NCI-H2171 treated with DMSO at 0.1 percent for 48 hours (cell line): ENCODE results near the gene DPYSL3.

Source experiments
- DNase-seq: peaks from one replicate; lab custom pipeline; 2025; lab: John Stamatoyannopoulos, UW

DPYSL3 gene

DNA sequence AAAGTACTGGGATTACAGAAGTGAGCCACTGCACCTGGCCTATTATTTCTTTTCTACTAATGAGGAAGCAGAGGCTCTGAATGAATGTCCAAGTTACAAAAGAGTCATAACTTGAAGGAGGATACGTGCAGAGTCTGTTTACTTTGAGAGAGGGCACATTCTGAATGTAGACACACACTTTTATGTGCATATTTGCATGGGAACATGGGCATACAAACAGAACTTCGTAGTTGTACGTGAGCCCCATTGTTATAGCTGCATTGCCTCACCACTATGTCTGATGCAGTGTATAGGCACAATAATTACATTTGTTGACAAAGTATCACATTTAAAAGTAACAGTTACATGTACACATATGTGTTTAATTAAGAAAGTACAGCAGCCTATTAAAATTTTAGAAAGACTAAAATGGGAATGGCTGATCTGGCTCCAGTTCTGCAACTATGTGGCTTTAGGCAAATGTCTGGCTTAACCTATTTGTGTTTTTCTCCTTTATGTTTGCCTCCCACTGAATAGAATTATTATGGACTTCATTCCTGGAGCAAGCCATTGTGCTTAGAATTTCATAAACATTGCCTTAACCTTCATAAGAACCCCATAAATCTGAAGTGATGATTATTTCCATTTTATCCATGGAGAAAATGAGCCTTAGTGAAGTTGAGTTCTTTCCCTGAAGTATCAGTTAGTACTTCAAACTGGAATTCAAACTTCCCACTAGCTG, 3.0 kb upstream of the DPYSL3 start:
- DNase-seq, result no peak

DNA sequence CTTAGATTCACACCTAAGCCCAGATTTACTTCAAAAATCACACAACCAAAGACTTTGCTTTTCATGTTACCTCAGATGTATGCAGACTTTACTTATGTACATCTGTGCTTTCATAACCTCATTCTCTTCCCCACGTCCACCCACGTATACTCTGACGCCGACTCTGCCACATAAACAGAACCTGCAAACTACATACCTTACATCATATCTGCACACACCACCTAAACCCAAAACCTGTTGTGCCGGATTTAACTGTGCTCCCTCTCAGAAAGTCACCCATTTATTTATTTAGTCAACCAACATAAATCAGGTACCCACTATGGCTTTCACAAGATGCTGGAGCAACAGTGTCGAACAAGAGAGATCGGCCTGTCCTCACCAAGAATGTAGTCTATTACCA, 1.0 kb upstream of the DPYSL3 start:
- DNase-seq, result no peak

DNA sequence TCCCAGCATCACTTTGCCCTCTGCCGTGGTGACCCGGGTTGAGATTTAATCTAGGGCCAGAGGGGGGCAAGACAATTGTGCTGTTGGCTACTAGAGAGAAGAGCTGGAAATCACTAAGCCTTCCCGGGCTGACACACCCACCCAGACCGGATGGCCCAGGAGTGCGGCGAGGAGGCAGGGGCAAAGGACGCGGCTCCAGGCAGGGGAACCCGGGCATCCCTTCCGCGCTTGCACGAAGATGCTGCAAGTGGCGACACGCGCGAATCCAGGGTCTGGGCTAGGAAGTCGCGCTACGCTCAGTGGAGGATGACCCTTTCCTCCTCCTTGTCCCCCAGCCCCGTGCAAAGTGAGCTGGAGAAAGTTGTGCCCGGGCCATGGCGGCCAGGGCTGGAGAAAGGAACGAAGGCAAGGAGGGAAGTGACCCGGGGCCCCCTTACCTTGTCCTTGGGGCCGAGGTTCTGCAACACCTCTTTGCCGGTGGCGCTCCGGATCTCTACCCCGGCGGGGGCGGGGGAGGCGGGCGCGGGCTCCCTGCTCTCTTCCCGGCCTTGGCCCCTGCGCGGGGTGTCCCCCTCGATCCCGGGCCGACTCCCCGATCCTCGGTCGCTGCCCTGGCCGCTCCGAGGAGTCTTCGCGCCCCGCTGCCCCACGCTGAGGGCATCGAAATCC, 693 bp downstream of the DPYSL3 start:
- peak; percentile 12 for DNase-seq

DNA sequence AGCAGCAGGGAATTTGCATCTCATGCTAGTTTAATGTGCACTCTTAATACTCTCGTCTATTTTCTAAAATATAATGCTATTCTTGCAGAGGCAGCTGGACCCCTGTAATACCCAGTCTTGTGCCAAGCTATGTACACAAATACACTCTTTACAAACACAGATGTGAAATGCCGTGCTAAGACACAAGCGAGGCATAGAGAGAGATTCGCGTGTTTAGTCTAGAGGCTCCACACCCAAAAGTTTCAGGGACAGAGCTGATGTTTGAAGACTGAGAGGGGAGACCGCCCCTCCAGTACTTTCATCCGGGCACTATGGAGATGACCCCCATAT, 1.2 kb downstream of the DPYSL3 start:
- DNase-seq, result no peak

DNA sequence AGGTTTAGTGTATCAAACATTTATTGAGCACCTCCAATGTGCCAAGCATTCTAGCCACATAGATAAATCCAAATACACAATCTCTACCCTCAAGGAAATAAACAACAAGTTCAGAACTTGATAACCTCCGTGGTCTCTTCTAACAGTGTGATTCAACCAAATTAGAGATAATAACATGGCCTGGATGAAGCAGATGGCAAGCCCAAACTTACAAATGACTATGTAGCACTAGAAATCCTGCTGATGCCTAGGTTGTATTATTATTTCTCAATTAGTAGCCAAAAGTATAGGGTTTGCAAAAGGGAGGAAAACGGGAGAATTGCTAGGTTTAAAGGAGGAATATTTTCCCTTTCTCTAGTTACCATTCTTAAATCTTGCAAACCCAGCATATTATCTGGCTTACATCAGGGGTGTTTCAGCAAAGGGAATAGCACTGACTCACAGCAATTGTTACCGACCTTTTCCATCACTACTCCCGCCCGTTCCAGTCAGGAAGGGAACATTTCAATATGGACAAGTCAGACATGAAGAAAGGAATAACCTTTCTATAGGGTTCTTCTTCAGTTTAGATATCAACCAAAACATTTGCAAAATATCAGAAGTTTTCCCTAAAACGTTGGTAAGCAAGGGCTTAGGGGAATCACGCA, 2.3 kb downstream of the DPYSL3 start:
- peak; percentile 1 for DNase-seq

DNA sequence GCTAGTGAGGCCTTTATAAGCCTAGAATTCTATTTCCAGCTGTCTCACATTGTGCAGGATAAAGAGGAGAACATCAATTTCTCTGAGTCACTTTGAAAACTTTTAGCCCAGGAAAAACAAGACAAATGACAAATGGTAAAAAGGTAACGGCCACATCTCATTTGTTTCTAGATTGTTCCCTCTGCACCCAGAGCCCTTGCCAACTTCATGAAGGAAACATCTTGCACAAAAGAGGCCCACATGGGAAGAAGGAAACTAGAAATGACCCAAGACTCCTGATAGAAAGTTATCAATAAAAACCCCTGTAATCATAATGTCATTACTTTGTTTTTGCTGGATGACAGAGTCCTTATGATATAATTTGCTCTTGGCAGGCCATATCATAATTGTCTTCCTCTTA, 5.3 kb downstream of the DPYSL3 start:
- no peak for DNase-seq

DNA sequence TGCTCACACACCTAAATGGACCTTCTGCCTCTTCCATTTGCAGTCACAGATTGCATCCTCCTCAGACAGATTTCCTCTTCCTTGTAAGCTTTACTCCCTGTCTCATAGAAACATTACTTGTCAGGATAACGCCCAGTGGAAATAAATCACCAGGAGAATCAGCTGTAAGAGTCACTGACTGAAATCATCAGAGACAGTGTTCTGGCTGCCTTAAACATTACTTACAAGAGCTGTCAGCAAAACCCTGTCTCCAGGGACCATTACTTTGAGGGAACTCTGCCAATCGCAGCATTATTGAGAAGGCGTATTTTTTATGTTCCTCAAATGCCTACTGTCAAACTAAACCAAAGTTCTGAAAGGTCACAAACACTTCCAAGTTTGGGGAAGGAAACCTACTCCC, 5.9 kb downstream of the DPYSL3 start:
- peak; percentile 8 for DNase-seq

DNA sequence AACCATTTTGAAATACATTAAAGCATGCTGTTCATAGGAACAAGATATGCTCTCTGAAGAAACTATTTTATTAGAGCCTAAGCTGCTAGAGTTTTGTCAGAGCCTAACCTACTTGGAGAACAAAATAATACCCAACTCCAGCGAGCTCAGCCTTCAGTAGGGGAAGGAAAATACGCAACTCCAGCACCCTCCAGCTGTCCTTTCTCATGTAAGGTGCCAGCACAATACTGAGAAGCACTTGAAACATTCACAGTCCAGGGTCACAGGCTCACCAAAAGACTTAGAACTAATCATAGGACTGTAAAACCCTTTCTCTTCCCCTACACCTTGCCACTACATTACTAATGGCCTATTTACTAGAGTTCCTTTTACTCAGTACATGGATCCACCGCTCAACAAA, 18.9 kb downstream of the DPYSL3 start:
- no peak for DNase-seq

DNA sequence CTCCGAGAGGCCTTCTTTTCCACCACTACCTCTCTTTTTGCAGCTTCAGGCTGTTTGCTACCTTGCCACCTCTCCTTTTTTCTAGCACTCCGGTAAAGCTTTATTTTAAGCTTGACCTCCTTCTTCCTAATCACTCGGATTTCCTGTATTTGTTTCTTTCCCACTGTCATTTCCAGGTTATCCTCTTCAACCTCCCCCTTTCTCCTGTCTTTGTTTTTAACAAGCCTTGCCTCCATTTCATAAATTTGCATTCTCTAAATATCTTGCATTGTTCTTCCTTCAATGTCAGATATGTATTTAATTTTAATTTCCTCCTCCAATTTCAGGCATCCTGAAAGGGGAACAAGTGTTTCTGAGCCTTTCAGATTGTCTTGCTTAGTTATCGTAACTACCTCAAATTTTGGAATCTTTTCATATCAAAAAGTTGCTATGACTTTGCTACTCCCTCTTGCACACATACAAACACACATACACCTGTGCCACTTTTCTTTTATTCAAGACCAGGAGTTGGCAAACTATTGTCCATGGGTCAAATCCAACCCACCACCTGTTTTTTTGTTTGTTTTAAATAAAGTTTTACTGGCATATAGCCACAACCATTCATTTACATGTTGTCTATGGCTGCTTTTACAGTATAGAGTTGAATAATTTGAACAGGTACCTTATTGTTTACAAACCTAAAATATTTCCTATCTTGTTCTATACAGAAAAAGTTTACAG, 22.7 kb downstream of the DPYSL3 start:
- no peak for DNase-seq

DNA sequence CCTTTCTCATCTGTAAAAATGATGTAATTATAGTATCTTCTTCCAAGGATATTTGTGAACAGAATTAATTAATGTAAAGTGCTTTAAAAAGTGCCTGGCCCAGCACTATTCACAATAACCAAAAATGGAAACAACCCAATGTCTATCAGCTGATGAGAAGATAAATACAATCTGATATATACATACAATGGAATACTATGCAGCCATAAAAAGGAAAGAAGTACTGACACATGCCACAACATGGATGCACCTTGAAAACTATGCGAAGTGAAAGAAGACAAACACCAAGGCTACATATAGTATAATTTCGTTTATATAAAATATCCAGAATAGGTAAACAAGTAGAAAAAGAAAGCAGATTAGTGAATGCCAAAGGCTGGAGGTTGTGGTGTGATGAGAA, 24.1 kb downstream of the DPYSL3 start:
- DNase-seq, result no peak

DNA sequence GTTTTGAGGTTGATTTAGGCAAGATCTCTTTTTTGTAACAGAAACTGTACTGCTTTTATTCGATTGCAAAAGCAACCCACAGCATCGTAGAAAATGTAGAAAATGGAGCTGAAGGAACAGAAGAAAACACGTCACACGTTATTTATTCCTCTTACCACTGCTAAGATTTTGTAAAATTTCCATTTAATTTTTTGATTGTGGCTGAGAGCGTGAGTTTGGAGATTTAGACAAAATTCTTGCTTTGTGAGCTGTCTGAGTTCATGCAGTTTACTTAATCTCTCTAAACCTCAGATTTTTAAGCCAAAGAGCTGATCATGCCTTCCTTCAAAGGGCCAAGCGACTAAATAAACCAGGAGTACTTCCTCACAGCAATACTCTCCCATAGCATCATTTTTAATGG, 24.8 kb downstream of the DPYSL3 start:
- DNase-seq, result no peak

DNA sequence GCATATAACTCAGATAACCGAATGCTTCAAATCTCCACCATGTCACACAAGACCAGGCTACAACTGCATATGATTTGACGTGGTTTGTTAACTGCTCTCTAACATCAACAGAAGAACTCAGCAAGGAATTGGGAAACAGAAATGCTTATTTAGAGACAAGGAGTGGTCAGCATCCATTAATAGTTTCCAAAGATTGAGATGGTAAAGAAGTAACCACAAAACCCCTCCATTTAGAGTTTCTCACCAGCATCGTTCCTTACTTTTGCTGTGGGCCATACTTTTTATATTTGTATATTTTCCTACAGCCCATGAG, 25.2 kb downstream of the DPYSL3 start:
- DNase-seq, result no peak

DNA sequence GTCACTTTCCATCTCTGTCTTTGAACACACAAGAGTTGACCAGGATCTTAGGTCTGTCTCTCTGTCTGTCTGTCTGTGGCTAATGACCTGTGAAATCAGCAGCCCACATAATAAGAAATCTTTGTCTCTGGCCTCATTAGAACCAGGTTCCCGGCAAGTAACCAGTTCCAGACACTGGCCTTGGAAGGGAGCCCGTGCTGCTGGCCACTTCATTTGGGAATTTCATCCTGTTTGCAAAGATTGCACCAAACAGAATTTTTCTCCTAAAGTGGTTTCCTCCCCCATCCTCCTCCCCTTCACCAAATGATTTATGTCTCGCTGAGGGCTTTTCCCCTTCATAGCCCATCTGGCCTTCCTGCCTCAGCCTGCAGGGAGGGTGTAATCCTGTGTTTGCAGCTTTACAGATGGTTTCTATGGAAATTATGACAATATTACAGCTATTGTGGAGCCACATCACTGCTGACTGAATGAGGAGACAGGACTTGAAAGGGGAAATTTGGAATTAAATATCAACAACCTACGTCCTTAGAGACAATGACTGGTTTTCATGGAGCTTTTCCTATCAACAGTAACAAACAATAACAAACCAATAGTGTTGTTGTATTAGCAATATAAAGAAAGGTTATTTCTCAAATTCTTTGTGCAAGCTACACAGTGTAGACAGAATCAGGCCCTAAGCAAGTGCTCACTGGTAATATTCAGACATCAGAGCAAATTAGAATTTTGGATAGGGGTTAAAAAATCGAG, 25.7 kb downstream of the DPYSL3 start:
- DNase-seq, result peak; percentile 83

DNA sequence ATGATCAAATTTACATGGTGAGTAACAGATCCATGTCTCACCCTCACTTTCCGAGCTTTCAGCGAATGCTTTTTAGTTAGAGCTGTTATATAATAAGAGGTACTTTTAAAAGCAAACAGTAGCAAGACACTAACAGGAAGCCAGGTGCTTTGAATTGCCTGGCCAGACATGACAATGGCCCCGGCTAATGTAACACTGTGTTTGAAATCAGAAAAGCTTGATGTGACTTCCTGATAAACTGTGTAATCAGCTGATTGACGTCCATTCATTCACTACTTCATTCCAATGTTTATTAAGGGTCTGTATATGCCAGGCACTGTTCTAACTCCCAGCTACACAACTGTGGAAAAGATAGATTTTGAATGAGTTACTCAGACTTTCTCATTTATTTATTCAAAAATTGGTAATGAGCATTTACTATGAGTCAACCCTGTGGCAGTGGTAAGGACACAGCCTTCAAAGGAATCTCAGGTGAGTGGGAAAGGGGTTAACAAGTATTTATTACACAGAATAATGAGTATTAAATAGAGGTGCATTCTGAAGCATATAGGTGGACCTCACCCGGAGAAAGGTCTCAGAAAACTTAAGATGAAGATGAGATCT, 26.6 kb downstream of the DPYSL3 start:
- DNase-seq, result peak; percentile 11

DNA sequence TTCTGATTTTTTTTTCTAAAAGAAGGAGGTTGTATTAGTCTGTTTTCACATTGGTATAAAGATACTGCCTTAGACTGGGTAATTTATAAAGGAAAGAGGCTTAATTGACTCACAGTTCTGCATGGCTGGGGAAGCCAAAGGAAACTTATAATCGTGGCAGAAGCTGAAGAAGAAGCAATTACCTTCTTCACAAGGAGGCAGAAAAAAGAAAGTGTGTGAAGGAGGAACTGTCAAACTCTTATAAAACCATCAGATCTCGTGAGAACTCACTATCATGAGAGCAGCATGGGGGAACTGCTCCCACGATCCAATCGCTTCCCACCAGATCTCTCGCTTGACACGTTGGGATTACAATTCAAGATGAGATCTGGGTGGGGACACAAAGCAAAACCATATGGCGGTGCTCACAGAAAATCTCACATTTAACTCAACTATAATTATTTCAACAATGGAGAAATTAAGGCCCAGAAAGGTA, 27.1 kb downstream of the DPYSL3 start:
- DNase-seq, result peak; percentile 25

DNA sequence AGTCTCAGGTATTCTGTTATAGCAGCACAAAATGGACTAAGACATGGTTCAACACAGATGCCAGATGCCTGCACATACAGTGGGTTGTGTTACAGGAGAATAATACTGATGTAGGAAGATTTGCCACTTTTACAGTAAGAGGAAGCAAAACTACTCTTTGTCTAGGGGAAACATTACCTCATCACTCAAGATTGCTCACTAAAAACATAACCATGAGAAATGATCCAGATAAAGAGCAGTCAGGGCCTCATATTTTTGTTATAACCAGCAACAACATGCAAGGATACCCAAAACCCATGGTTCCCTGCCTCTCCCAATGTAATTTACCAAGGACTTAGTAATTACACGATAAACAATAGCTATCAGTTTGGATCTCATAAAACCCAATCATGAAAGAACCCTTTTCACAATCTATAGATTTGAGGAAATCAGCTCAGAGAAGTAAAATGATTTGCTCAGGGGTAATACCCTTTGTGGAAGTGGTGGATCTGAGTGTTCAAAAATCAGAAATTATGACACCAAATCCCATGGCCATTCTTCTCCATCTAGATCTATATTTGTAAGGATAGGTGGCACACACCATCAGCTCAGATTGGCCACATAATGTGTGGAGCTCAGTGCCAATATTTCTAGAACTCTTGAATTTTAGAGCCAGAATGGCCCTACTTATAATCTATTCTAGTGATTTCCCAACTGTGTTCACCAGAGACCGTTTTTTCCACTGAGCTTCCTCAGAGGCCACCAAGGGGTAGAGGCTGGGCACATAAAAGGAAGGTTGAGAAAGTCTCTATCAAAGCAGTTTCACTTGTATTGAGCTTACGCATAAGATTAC, 27.8 kb downstream of the DPYSL3 start:
- DNase-seq, result no peak

DNA sequence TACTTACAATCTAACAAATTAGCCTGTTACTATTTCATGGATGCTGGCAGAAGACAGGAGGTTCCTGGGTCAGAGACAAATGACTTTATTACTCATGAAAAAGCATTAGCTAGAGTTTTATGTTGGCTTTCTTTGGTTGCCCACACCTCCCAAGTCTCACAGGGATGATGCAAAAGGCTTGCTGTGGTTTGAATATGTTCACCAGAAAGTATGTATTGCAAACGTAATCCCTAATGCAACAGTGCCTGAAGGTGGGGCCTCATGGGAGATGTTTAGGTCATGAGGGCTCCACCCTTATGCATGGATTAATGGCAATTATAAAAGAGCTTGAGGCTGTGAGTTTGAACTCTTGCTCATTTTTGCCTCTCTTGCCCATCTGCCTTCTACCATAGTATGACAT, 28.5 kb downstream of the DPYSL3 start:
- DNase-seq, result no peak

DNA sequence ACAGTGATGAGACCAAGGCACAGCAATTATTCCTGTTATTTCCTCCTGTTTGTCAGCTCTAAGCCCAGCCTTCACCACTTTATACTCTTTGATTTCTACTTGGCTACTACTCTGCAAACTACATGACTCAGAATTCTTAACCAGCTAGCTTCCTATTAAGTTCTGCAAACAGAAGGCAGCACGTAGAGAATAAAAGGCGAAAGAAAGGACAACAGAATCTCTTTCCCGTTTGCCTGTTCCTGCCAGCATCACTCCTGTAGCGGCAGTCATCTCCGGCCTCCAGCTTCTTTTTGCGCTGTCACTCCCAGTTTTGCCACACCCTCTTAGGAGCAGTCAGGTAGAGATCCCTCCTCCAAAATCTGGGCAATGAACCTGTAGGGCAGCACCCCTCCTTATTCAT, 29.9 kb downstream of the DPYSL3 start:
- DNase-seq, result peak; percentile 4

DNA sequence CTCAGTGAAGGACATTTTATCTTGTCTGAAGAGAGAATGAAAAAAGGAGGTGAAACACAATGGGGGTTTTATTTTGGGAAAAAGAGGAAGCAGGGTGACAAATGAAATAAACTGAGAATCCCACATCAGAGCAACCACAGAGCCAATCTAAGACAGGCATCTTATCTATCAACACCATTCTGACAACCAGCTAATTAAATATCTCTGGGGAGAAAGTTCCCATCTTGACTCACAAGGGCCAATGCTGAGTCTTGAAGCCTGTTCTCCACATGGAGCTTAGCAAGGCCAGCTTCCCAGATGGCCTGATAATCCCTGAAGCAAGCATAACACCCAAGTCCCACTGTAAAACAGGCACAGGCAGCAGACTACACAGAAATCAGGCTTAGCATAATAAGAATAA, 30.4 kb downstream of the DPYSL3 start:
- peak; percentile 50 for DNase-seq

DNA sequence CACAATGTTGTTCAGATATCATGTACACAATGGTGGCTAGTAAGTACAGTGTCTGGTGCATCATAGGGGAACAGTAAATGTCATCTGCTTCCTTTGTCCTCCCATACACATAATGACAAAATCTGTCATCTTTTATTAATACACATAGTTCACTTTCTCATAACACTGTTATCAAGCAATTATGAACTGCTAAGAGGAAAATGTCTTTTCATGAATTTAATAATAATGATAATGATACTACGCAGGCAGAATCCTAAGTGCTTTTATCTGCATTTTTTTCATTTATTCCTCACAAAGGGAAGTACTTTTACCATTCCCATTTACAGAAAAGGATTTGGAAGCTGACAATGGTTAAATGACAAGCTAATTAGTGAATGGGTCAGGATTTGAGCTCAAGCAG, 35.7 kb downstream of the DPYSL3 start:
- DNase-seq, result no peak
